HepG2 (cell line): Measurements from ENCODE around the gene GPC2. TPM values are rescaled to one million over a fixed set of nuclear protein-coding genes. Genes with fewer than 3 reads are reported as not detected.

Source experiments
- KLF16 ChIP-seq, 2 experiments: sonication (generic) in 1 of 2; formaldehyde crosslinking in 1 of 2; IDR thresholded peaks; 2 replicates each; pipeline versions ENCODE4 v1.6.1 to v1.8.0; 2016 to 2023; ENCODE audit warnings: missing genetic modification reagents in 2 of 2, missing compliant biosample characterization in 1 of 2
- MAFK ChIP-seq, 2 experiments: IDR thresholded peaks in 1 of 2; conservative IDR thresholded peaks in 1 of 2; 2 replicates each; pipeline ENCODE4 v1.6.1; 2011; ENCODE audit warnings: improper control_type of control experiment in 2 of 2, low read length in 2 of 2
- NCOA2 ChIP-seq: sonication (generic); formaldehyde crosslinking; IDR thresholded peaks from 2 replicates; pipeline ENCODE4 v1.8.0; 2022; ENCODE audit warnings: inconsistent platforms
- RBM39 ChIP-seq: fragments of 200-400 bp; formaldehyde crosslinking; IDR thresholded peaks from one replicate; pipeline ENCODE4 v1.6.1; 2018; ENCODE audit warnings: antibody characterized with exemption, mild to moderate bottlenecking, low read depth, low read length; ENCODE audit not compliant: poor library complexity, severe bottlenecking
- ZIK1 ChIP-seq: sonication (generic); formaldehyde crosslinking; IDR thresholded peaks from 2 replicates; pipeline ENCODE4 v1.5.0; 2020; ENCODE audit warnings: mild to moderate bottlenecking, low read depth, missing genetic modification reagents, borderline replicate concordance
- ZMYM2 ChIP-seq: sonication (generic); formaldehyde crosslinking; IDR thresholded peaks from 2 replicates; pipeline ENCODE4 v1.8.0; 2022; ENCODE audit warnings: mild to moderate bottlenecking, missing genetic modification reagents
- ZNF557 ChIP-seq: sonication (generic); formaldehyde crosslinking; IDR thresholded peaks from 2 replicates; pipeline ENCODE4 v1.4.0; 2020; ENCODE audit warnings: missing genetic modification reagents
- ZNF720 ChIP-seq: sonication (generic); formaldehyde crosslinking; IDR thresholded peaks from 2 replicates; pipeline ENCODE4 v1.4.0; 2020; ENCODE audit warnings: missing genetic modification reagents
- ZNF768 ChIP-seq: sonication (generic); formaldehyde crosslinking; IDR thresholded peaks from 2 replicates; pipeline ENCODE4 v1.4.0; 2020; ENCODE audit warnings: missing genetic modification reagents
- ZNF775 ChIP-seq: sonication (generic); formaldehyde crosslinking; IDR thresholded peaks from 2 replicates; pipeline ENCODE4 v1.4.0; 2020; ENCODE audit warnings: missing genetic modification reagents, mild to moderate bottlenecking, moderate library complexity, borderline replicate concordance
- polyA plus RNA-seq, 8 experiments: library from polyadenylated mRNA; depleted of rRNA in 3 of 8; stranded (reverse) in 7 of 8; unstranded in 1 of 8; fragments of >200 nt; fragmentation: Illumina TruSeq in 4 of 8; extraction: Trizol in 4 of 8; gene quantifications; 2 replicates each; pipeline versions ENCODE4 v1.2.1 to v1.2.3, GENCODE V29; 2011 to 2016; ENCODE audit warnings: low read depth in 4 of 8, missing spikeins in 1 of 8, mixed read lengths in 1 of 8; ENCODE audit not compliant: insufficient read depth in 1 of 8
- total RNA-seq, 5 experiments: library from RNA; depleted of rRNA; stranded (reverse); fragments of >200 nt; fragmentation: Illumina TruSeq; extraction: Trizol; gene quantifications; 2 replicates each; pipeline ENCODE4 v1.2.3, GENCODE V29; 2016; ENCODE audit warnings: low read depth in 1 of 5
- TF ChIP-seq, protein P1 (sequence below): sonication (generic); formaldehyde crosslinking; IDR thresholded peaks from 2 replicates; pipeline ENCODE4 v1.5.0; 2020; ENCODE audit warnings: missing genetic modification reagents, mild to moderate bottlenecking, borderline replicate concordance
- TF ChIP-seq, protein P2 (sequence below): sonication (generic); formaldehyde crosslinking; IDR thresholded peaks from 2 replicates; pipeline ENCODE4 v1.5.1; 2020; ENCODE audit warnings: mild to moderate bottlenecking, missing genetic modification reagents, borderline replicate concordance
- TF ChIP-seq, protein P3 (sequence below): sonication (generic); formaldehyde crosslinking; IDR thresholded peaks from 2 replicates; pipeline ENCODE4 v1.5.1; 2020; ENCODE audit warnings: mild to moderate bottlenecking, missing genetic modification reagents, moderate library complexity
- TF ChIP-seq, protein P4 (sequence below): sonication (generic); formaldehyde crosslinking; IDR thresholded peaks from 2 replicates; pipeline ENCODE4 v1.4.0; 2020; ENCODE audit warnings: missing genetic modification reagents
- TF ChIP-seq, protein P5 (sequence below): IDR thresholded peaks from 2 replicates; pipeline ENCODE4 v1.6.1; 2016

GPC2 gene
- total and polyA plus RNA-seq, 2 of the 13 experiments (the other 11 are each of a cell fraction or from before 2014, with no cell fraction given) = 0.64 to 0.78 TPM

DNA sequence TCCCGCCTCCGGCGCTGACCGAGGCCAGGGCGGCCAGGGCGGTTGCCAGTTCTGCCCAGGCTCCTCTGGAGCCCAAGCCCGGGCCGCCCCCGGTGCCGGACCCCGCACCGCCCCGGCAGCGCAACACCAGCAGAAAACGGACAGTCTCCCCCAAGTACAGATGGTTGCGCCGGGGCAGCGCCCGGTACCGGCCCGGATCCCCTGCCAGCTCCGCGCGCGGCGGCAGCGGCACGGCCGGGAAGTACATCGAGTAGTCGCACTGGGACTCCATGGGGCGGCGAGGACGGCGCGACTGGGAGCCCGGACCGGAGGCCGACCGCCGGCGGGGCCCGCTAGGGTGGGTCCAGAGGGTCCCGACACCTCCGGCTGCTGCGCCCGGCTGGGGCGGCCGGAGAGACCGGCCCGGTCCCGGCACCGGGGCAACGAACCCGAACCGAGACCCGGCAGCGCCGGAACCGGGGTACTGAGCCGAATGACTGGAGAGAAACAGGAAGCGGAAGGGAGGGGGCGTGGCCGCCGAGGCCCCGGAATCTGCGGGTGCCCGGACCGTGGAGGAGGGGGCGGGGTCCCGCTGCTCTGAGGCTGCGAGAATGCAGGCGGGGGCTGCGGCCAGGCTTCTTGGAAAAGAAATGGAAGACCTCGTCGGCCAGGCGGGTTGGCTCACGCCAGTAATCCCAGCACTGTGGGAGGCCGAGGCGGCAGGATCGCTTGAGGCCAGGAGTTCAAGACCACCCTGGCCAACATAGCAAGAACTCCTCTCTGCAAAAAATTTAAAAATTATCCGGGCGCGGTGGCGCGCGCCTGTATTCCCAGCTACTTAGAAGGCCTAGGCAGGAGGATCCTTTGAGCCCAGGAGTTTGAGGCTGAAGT is 18.7 kb downstream of the GPC2 start, which contains the start of gene TRAPPC14 (continued):
- TF ChIP-seq, protein P1, sequence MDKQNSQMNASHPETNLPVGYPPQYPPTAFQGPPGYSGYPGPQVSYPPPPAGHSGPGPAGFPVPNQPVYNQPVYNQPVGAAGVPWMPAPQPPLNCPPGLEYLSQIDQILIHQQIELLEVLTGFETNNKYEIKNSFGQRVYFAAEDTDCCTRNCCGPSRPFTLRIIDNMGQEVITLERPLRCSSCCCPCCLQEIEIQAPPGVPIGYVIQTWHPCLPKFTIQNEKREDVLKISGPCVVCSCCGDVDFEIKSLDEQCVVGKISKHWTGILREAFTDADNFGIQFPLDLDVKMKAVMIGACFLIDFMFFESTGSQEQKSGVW (CRISPR knock-in tag) = no peak
- TF ChIP-seq NCOA2 (CRISPR knock-in tag) (no peak), MAFK (conservative IDR thresholded peaks at IDR 0.05 in 1 of 2, IDR thresholded peaks at IDR 0.05 in 1 of 2; ENCODE audit: low read length in 2 of 2) (no peak), RBM39 (peak; percentile 88), ZNF768 (CRISPR knock-in tag) (no peak; the same call in 1 of the 2 replicates), ZMYM2 (CRISPR knock-in tag) (no peak), ZNF557 (CRISPR knock-in tag) (no peak), ZNF775 (no peak), ZIK1 (CRISPR knock-in tag) (0 out of 2 replicates have a peak, but pooled peaks have one; percentile 37), KLF16 (CRISPR knock-in tag; IDR thresholded peaks at IDR 0.05) (peak in 1 of 2 experiments; percentile 81; a peak in 2 of 4 replicates), ZNF720 (CRISPR knock-in tag) (no peak)
- TF ChIP-seq, protein P2, sequence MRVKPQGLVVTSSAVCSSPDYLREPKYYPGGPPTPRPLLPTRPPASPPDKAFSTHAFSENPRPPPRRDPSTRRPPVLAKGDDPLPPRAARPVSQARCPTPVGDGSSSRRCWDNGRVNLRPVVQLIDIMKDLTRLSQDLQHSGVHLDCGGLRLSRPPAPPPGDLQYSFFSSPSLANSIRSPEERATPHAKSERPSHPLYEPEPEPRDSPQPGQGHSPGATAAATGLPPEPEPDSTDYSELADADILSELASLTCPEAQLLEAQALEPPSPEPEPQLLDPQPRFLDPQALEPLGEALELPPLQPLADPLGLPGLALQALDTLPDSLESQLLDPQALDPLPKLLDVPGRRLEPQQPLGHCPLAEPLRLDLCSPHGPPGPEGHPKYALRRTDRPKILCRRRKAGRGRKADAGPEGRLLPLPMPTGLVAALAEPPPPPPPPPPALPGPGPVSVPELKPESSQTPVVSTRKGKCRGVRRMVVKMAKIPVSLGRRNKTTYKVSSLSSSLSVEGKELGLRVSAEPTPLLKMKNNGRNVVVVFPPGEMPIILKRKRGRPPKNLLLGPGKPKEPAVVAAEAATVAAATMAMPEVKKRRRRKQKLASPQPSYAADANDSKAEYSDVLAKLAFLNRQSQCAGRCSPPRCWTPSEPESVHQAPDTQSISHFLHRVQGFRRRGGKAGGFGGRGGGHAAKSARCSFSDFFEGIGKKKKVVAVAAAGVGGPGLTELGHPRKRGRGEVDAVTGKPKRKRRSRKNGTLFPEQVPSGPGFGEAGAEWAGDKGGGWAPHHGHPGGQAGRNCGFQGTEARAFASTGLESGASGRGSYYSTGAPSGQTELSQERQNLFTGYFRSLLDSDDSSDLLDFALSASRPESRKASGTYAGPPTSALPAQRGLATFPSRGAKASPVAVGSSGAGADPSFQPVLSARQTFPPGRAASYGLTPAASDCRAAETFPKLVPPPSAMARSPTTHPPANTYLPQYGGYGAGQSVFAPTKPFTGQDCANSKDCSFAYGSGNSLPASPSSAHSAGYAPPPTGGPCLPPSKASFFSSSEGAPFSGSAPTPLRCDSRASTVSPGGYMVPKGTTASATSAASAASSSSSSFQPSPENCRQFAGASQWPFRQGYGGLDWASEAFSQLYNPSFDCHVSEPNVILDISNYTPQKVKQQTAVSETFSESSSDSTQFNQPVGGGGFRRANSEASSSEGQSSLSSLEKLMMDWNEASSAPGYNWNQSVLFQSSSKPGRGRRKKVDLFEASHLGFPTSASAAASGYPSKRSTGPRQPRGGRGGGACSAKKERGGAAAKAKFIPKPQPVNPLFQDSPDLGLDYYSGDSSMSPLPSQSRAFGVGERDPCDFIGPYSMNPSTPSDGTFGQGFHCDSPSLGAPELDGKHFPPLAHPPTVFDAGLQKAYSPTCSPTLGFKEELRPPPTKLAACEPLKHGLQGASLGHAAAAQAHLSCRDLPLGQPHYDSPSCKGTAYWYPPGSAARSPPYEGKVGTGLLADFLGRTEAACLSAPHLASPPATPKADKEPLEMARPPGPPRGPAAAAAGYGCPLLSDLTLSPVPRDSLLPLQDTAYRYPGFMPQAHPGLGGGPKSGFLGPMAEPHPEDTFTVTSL (CRISPR knock-in tag) = no peak
- TF ChIP-seq, protein P3, sequence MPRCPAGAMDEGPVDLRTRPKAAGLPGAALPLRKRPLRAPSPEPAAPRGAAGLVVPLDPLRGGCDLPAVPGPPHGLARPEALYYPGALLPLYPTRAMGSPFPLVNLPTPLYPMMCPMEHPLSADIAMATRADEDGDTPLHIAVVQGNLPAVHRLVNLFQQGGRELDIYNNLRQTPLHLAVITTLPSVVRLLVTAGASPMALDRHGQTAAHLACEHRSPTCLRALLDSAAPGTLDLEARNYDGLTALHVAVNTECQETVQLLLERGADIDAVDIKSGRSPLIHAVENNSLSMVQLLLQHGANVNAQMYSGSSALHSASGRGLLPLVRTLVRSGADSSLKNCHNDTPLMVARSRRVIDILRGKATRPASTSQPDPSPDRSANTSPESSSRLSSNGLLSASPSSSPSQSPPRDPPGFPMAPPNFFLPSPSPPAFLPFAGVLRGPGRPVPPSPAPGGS (CRISPR knock-in tag) = no peak; the same call in 1 of the 2 replicates
- TF ChIP-seq, protein P4, sequence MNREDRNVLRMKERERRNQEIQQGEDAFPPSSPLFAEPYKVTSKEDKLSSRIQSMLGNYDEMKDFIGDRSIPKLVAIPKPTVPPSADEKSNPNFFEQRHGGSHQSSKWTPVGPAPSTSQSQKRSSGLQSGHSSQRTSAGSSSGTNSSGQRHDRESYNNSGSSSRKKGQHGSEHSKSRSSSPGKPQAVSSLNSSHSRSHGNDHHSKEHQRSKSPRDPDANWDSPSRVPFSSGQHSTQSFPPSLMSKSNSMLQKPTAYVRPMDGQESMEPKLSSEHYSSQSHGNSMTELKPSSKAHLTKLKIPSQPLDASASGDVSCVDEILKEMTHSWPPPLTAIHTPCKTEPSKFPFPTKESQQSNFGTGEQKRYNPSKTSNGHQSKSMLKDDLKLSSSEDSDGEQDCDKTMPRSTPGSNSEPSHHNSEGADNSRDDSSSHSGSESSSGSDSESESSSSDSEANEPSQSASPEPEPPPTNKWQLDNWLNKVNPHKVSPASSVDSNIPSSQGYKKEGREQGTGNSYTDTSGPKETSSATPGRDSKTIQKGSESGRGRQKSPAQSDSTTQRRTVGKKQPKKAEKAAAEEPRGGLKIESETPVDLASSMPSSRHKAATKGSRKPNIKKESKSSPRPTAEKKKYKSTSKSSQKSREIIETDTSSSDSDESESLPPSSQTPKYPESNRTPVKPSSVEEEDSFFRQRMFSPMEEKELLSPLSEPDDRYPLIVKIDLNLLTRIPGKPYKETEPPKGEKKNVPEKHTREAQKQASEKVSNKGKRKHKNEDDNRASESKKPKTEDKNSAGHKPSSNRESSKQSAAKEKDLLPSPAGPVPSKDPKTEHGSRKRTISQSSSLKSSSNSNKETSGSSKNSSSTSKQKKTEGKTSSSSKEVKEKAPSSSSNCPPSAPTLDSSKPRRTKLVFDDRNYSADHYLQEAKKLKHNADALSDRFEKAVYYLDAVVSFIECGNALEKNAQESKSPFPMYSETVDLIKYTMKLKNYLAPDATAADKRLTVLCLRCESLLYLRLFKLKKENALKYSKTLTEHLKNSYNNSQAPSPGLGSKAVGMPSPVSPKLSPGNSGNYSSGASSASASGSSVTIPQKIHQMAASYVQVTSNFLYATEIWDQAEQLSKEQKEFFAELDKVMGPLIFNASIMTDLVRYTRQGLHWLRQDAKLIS = no peak
- TF ChIP-seq, protein P5, sequence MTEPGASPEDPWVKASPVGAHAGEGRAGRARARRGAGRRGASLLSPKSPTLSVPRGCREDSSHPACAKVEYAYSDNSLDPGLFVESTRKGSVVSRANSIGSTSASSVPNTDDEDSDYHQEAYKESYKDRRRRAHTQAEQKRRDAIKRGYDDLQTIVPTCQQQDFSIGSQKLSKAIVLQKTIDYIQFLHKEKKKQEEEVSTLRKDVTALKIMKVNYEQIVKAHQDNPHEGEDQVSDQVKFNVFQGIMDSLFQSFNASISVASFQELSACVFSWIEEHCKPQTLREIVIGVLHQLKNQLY = no peak
